Neural cell (in vitro differentiated cells): ENCODE measurements around the gene C9orf72. TPM values are rescaled to one million over a fixed set of nuclear protein-coding genes. Genes with fewer than 3 reads are reported as not detected.
A peak's percentile ranks its signal among the peaks of the same experiment; 100 is the strongest.

ENCODE experiments used
- H2AFZ ChIP-seq: fragments of 200-600, 300-800 bp; sonication (generic), shearing (Covaris generic); 2 replicates; pipeline ENCODE4 v1.6.0; 2014; ENCODE audit warnings: low read depth, mild to moderate bottlenecking, antibody characterized with exemption, low read length, moderate library complexity
- H3F3A ChIP-seq: fragments of 200-600 bp; shearing (Covaris generic); 2 replicates; pipeline ENCODE4 v1.6.1; 2016; ENCODE audit warnings: mild to moderate bottlenecking, moderate library complexity, mixed read lengths, antibody characterized with exemption, low read length; ENCODE audit not compliant: insufficient read depth, poor library complexity, severe bottlenecking
- H3K27ac ChIP-seq: fragments of 200-600, 300-800 bp; sonication (generic), shearing (Covaris generic); 2 replicates; pipeline ENCODE4 v1.5.1; 2014; ENCODE audit warnings: mild to moderate bottlenecking, low read length, moderate library complexity
- H3K27me3 ChIP-seq: fragments of 300-800, 200-600 bp; sonication (generic), shearing (Covaris generic); 2 replicates; pipeline ENCODE4 v1.6.0; 2014; ENCODE audit warnings: mild to moderate bottlenecking, low read depth, low read length, moderate library complexity; ENCODE audit not compliant: insufficient read depth
- H3K36me3 ChIP-seq: fragments of 300-800, 200-600 bp; sonication (generic), shearing (Covaris generic); 2 replicates; pipeline ENCODE4 v1.5.1; 2014; ENCODE audit warnings: mild to moderate bottlenecking, antibody characterized with exemption, low read length, moderate library complexity; ENCODE audit not compliant: insufficient read depth
- H3K4me2 ChIP-seq: fragments of 300-800, 200-600 bp; sonication (generic), shearing (Covaris generic); 2 replicates; pipeline ENCODE4 v1.6.0; 2014; ENCODE audit warnings: mild to moderate bottlenecking, low read length
- H3K4me3 ChIP-seq: fragments of 300-800, 200-600 bp; sonication (generic), shearing (Covaris generic); 2 replicates; pipeline ENCODE4 v1.5.1; 2014; ENCODE audit warnings: mild to moderate bottlenecking, low read length, moderate library complexity
- H3K79me2 ChIP-seq: fragments of 200-600 bp; shearing (Covaris generic); replicated peaks from 2 replicates; pipeline ENCODE4 v1.6.0; 2014; ENCODE audit warnings: mild to moderate bottlenecking, low read length, moderate library complexity; ENCODE audit not compliant: insufficient read depth
- H3K9ac ChIP-seq: fragments of 300-800, 200-600 bp; sonication (generic), shearing (Covaris generic); 2 replicates; pipeline ENCODE4 v1.6.1; 2016; ENCODE audit warnings: mild to moderate bottlenecking, low read length, mixed read lengths
- H3K9me2 ChIP-seq: fragments of 200-600 bp; shearing (Covaris generic); 2 replicates; pipeline ENCODE4 v1.6.1; 2016; ENCODE audit warnings: mild to moderate bottlenecking, low read length, mixed read lengths; ENCODE audit not compliant: insufficient read depth
- H3K9me3 ChIP-seq: fragments of 200-600, 300-800 bp; sonication (generic), shearing (Covaris generic); 2 replicates; pipeline ENCODE4 v1.6.1; 2016; ENCODE audit warnings: mild to moderate bottlenecking, mixed run types, low read length, moderate library complexity, mixed read lengths
- H4K20me1 ChIP-seq: fragments of 200-600 bp; shearing (Covaris generic); 2 replicates; pipeline ENCODE4 v1.6.1; 2016; ENCODE audit warnings: mild to moderate bottlenecking, mixed run types; ENCODE audit not compliant: insufficient read depth
- EP300 ChIP-seq: fragments of 450-650 bp; conservative IDR thresholded peaks from 2 replicates; pipeline ENCODE4 v1.6.1; 2014; ENCODE audit warnings: antibody characterized with exemption, mild to moderate bottlenecking, moderate library complexity; ENCODE audit not compliant: poor library complexity, severe bottlenecking
- EZH2 ChIP-seq: fragments of 200-600, 300-800 bp; shearing (Covaris generic), sonication (generic); IDR thresholded peaks from 2 replicates; pipeline ENCODE4 v1.6.1; 2014; ENCODE audit warnings: antibody characterized with exemption, low read length, borderline replicate concordance, mild to moderate bottlenecking; ENCODE audit not compliant: insufficient read depth, poor library complexity, severe bottlenecking
- MXI1 ChIP-seq: fragments of 450-650 bp; conservative IDR thresholded peaks from 2 replicates; pipeline ENCODE4 v1.6.1; 2014; ENCODE audit warnings: antibody characterized with exemption, mild to moderate bottlenecking; ENCODE audit not compliant: poor library complexity, severe bottlenecking
- POLR2AphosphoS5 ChIP-seq: IDR thresholded peaks from 2 replicates; pipeline ENCODE4 v1.6.1; 2012
- RAD21 ChIP-seq: fragments of 450-650 bp; conservative IDR thresholded peaks from 2 replicates; pipeline ENCODE4 v1.6.1; 2014; ENCODE audit warnings: antibody characterized with exemption, mild to moderate bottlenecking, moderate library complexity
- SMC3 ChIP-seq: fragments of 450-650 bp; conservative IDR thresholded peaks from 2 replicates; pipeline ENCODE4 v1.6.1; 2014; ENCODE audit warnings: antibody characterized with exemption, mild to moderate bottlenecking, moderate library complexity; ENCODE audit not compliant: poor library complexity
- TAF1 ChIP-seq: IDR thresholded peaks from 2 replicates; pipeline ENCODE4 v1.6.1; 2012; ENCODE audit warnings: low read depth
- polyA minus RNA-seq: library from RNA; depleted of rRNA, polyadenylated mRNA; stranded (reverse); fragments of >200 nt; gene quantifications from 2 replicates; pipeline ENCODE4 v1.2.3, GENCODE V29; 2014
- polyA plus RNA-seq: library from polyadenylated mRNA; depleted of rRNA; stranded (reverse); fragments of >200 nt; gene quantifications from 2 replicates; pipeline ENCODE4 v1.2.3, GENCODE V29; 2014
- TF ChIP-seq, protein P1 (sequence below): IDR thresholded peaks from 2 replicates; pipeline ENCODE4 v1.6.1; 2012; ENCODE audit warnings: borderline replicate concordance
- TF ChIP-seq, protein P2 (sequence below): fragments of 450-650 bp; IDR thresholded peaks from 2 replicates; pipeline ENCODE4 v1.5.1; 2014; ENCODE audit warnings: antibody characterized with exemption, mild to moderate bottlenecking, moderate library complexity; ENCODE audit not compliant: poor library complexity, severe bottlenecking

The C9orf72 gene, protein sequence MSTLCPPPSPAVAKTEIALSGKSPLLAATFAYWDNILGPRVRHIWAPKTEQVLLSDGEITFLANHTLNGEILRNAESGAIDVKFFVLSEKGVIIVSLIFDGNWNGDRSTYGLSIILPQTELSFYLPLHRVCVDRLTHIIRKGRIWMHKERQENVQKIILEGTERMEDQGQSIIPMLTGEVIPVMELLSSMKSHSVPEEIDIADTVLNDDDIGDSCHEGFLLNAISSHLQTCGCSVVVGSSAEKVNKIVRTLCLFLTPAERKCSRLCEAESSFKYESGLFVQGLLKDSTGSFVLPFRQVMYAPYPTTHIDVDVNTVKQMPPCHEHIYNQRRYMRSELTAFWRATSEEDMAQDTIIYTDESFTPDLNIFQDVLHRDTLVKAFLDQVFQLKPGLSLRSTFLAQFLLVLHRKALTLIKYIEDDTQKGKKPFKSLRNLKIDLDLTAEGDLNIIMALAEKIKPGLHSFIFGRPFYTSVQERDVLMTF
- polyA plus RNA-seq (146 and 166 TPM in 2 replicates), polyA minus RNA-seq (121 and 135 TPM in 2 replicates)

DNA sequence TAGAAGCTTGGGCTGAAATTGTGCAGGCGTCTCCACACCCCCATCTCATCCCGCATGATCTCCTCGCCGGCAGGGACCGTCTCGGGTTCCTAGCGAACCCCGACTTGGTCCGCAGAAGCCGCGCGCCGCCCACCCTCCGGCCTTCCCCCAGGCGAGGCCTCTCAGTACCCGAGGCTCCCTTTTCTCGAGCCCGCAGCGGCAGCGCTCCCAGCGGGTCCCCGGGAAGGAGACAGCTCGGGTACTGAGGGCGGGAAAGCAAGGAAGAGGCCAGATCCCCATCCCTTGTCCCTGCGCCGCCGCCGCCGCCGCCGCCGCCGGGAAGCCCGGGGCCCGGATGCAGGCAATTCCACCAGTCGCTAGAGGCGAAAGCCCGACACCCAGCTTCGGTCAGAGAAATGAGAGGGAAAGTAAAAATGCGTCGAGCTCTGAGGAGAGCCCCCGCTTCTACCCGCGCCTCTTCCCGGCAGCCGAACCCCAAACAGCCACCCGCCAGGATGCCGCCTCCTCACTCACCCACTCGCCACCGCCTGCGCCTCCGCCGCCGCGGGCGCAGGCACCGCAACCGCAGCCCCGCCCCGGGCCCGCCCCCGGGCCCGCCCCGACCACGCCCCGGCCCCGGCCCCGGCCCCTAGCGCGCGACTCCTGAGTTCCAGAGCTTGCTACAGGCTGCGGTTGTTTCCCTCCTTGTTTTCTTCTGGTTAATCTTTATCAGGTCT, at the start of gene C9orf72:
TSS of gene C9orf72 (minus strand) at position 564 of the 716 bp plus-strand sequence. CDS start 6,361 bp downstream, outside the sequence.
- Histone ChIP-seq H3K27ac (peak within 1 kb of the TSS; percentile 94), H3K9ac (peak within 1 kb of the TSS; percentile 96), H2AFZ (peak within 1 kb of the TSS; percentile 84), H4K20me1 (no peaks in the 10 kb centered on the region), H3K79me2 (peaks cover 29% of the 10 kb centered on the region), H3K9me3 (no peaks in the 10 kb centered on the region), H3K27me3 (no peaks in the 10 kb centered on the region), H3K9me2 (no peaks in the 10 kb centered on the region), H3K36me3 (no peaks in the 10 kb centered on the region), H3K4me2 (peak within 1 kb of the TSS; percentile 94), H3F3A (peaks cover 18% of the 10 kb centered on the region), H3K4me3 (peak within 1 kb of the TSS; percentile 89)
- TF ChIP-seq, protein P1, sequence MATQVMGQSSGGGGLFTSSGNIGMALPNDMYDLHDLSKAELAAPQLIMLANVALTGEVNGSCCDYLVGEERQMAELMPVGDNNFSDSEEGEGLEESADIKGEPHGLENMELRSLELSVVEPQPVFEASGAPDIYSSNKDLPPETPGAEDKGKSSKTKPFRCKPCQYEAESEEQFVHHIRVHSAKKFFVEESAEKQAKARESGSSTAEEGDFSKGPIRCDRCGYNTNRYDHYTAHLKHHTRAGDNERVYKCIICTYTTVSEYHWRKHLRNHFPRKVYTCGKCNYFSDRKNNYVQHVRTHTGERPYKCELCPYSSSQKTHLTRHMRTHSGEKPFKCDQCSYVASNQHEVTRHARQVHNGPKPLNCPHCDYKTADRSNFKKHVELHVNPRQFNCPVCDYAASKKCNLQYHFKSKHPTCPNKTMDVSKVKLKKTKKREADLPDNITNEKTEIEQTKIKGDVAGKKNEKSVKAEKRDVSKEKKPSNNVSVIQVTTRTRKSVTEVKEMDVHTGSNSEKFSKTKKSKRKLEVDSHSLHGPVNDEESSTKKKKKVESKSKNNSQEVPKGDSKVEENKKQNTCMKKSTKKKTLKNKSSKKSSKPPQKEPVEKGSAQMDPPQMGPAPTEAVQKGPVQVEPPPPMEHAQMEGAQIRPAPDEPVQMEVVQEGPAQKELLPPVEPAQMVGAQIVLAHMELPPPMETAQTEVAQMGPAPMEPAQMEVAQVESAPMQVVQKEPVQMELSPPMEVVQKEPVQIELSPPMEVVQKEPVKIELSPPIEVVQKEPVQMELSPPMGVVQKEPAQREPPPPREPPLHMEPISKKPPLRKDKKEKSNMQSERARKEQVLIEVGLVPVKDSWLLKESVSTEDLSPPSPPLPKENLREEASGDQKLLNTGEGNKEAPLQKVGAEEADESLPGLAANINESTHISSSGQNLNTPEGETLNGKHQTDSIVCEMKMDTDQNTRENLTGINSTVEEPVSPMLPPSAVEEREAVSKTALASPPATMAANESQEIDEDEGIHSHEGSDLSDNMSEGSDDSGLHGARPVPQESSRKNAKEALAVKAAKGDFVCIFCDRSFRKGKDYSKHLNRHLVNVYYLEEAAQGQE: peak; percentile 84
- TF ChIP-seq POLR2AphosphoS5: peak; percentile 87
- TF ChIP-seq EZH2: no peak
- TF ChIP-seq, protein P2, sequence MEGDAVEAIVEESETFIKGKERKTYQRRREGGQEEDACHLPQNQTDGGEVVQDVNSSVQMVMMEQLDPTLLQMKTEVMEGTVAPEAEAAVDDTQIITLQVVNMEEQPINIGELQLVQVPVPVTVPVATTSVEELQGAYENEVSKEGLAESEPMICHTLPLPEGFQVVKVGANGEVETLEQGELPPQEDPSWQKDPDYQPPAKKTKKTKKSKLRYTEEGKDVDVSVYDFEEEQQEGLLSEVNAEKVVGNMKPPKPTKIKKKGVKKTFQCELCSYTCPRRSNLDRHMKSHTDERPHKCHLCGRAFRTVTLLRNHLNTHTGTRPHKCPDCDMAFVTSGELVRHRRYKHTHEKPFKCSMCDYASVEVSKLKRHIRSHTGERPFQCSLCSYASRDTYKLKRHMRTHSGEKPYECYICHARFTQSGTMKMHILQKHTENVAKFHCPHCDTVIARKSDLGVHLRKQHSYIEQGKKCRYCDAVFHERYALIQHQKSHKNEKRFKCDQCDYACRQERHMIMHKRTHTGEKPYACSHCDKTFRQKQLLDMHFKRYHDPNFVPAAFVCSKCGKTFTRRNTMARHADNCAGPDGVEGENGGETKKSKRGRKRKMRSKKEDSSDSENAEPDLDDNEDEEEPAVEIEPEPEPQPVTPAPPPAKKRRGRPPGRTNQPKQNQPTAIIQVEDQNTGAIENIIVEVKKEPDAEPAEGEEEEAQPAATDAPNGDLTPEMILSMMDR: peak; percentile 46
- TF ChIP-seq SMC3: peak; percentile 38
- peak; percentile 60 for TF ChIP-seq TAF1
- no peak for TF ChIP-seq EP300
- peak; percentile 10 for TF ChIP-seq MXI1
- peak; percentile 43 for TF ChIP-seq RAD21

DNA sequence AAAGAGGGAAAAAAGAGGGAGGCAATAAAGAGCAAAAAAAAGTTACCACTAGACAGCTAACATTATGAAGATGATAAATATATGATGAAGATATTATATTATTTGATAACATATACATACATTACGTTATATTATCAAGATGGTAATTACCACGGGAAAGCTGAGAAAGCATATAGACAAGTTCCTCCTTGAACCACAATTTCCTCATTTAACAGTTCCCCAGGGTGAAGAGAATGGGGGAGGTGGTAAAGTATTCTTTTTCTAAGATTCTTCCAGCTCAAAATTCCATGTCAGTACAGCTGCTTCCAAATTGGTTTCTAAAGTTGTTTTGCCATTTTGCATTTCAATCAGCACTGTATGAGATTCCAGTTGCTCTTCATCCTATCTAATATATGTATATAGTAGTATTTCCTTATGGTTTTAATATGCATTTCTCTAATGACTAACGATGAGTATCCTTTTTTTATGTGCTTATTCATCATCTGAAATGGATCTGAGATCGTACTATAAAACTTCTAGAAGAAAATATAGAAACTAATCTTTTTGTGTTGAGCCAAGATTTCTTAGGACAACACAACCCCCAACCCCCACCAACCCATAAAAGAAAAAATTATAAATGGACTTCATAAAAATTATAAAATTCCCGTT, 49.5 kb upstream of the C9orf72 start:
- TF ChIP-seq, protein P2: no peak
- TF ChIP-seq MXI1: no peak
- no peak for TF ChIP-seq SMC3
- TF ChIP-seq EZH2: no peak
- TF ChIP-seq, protein P1: no peak
- TF ChIP-seq RAD21: no peak
- no peak for TF ChIP-seq POLR2AphosphoS5
- no peak for TF ChIP-seq EP300
- no peak for TF ChIP-seq TAF1
- no peaks in the 10 kb centered on the region for H3K9me2 ChIP-seq
- H4K20me1 ChIP-seq: no peaks in the 10 kb centered on the region

More for the DNA sequence above, 49.5 kb upstream of the C9orf72 start:
- Histone ChIP-seq H3K27me3 (no peaks in the 10 kb centered on the region), H3K4me3 (no peak overlapping the region), H3K4me2 (no peak overlapping the region), H3K27ac (no peak overlapping the region), H2AFZ (no peak overlapping the region), H3K9me3 (no peaks in the 10 kb centered on the region), H3K79me2 (no peaks in the 10 kb centered on the region), H3K9ac (no peak overlapping the region), H3K36me3 (no peaks in the 10 kb centered on the region), H3F3A (no peaks in the 10 kb centered on the region)
